Sigmoid colon (tissue), 4 donors: ENCODE data around the gene SNX24.

Experiments
- CTCF ChIP-seq, 4 experiments: fragments of 450-650 bp in 3 of 4; fragments of 200-600 bp in 1 of 4; IDR thresholded peaks; one replicate each; pipeline ENCODE4 v1.5.1; 2016 to 2019; ENCODE audit warnings: antibody characterized with exemption in 4 of 4, mild to moderate bottlenecking in 3 of 4, moderate library complexity in 2 of 4
- EP300 ChIP-seq, 4 donors: sonication (generic); formaldehyde crosslinking; IDR thresholded peaks; one replicate each; pipeline ENCODE4 v1.6.1; 2017; ENCODE audit warnings: antibody characterized with exemption in 4 of 4
- POLR2A ChIP-seq, 2 donors: fragments of 450-650 bp; IDR thresholded peaks; one replicate each; pipeline ENCODE4 v1.6.1; 2016; ENCODE audit warnings: antibody characterized with exemption in 2 of 2, mild to moderate bottlenecking in 2 of 2, moderate library complexity in 2 of 2
- POLR2AphosphoS5 ChIP-seq, 4 donors: sonication (generic); formaldehyde crosslinking; IDR thresholded peaks; one replicate each; pipeline ENCODE4 v1.6.1; 2017; ENCODE audit warnings: antibody characterized with exemption in 4 of 4

- TF ChIP-seq CTCF (IDR thresholded peaks at IDR 0.05): no peak
- TF ChIP-seq POLR2A (IDR thresholded peaks at IDR 0.05): no peak
- TF ChIP-seq POLR2AphosphoS5 (IDR thresholded peaks at IDR 0.05): no peak
- no peak for TF ChIP-seq EP300 (IDR thresholded peaks at IDR 0.05)
Measured at GRCh38 chr5:123037104-123037418, 191.6 kb downstream of the SNX24 start.
